ENCODE results near the gene FYN.

GRCh38 chr6:111748231-111748647, 125.0 kb downstream of the FYN start:
- TF ChIP-seq TAF1 (IDR thresholded peaks at IDR 0.05; ENCODE audit: low read depth) (no peak), REST (IDR thresholded peaks at IDR 0.05; ENCODE audit: low read depth) (no peak), TCF12 (IDR thresholded peaks at IDR 0.05; ENCODE audit: low read depth) (no peak), CREB1 (IDR thresholded peaks at IDR 0.05; ENCODE audit: low read depth) (no peak), USF1 (IDR thresholded peaks at IDR 0.05) (no peak), EP300 (IDR thresholded peaks at IDR 0.05; ENCODE audit: borderline replicate concordance) (no peak), FOXM1 (IDR thresholded peaks at IDR 0.05; ENCODE audit: borderline replicate concordance, low read depth) (no peak), RAD21 (IDR thresholded peaks at IDR 0.05; ENCODE audit: low read depth) (no peak), YY1 (IDR thresholded peaks at IDR 0.05; ENCODE audit: low read depth) (no peak), NFIC (IDR thresholded peaks at IDR 0.05) (no peak), ZBTB7A (IDR thresholded peaks at IDR 0.05; ENCODE audit: low read depth) (no peak), MAX (IDR thresholded peaks at IDR 0.05) (no peak)

Data from Ishikawa (cell line).